ENCODE data around the gene PSMB5. TPM values are rescaled to one million over a fixed set of nuclear protein-coding genes. Genes with fewer than 3 reads are reported as not detected.

PSMB5 gene
- polyA plus RNA-seq, 1 donor from 2014 or later: 147 TPM

- Histone ChIP-seq H3K9ac (ENCODE audit: low read length) (no peak overlapping the region), H3K79me2 (replicated peaks; ENCODE audit: insufficient read depth, low read length) (no peaks in the 10 kb centered on the region), H3F3A (ENCODE audit: insufficient read depth, low read length, poor library complexity, severe bottlenecking) (no peaks in the 10 kb centered on the region), H4K20me1 (ENCODE audit: insufficient read depth) (no peaks in the 10 kb centered on the region), H3K27me3 (ENCODE audit: insufficient read depth, low read depth, low read length) (no peaks in the 10 kb centered on the region), H2AFZ (ENCODE audit: low read depth, low read length) (no peak overlapping the region), H3K9me2 (ENCODE audit: insufficient read depth, low read length) (no peaks in the 10 kb centered on the region), H3K27ac (ENCODE audit: low read length) (no peak overlapping the region), H3K4me2 (ENCODE audit: low read length) (no peak overlapping the region), H3K9me3 (ENCODE audit: low read length) (no peaks in the 10 kb centered on the region), H3K4me3 (ENCODE audit: low read length) (no peak overlapping the region), H3K36me3 (ENCODE audit: insufficient read depth, low read length) (no peaks in the 10 kb centered on the region)
- TF ChIP-seq RAD21 (conservative IDR thresholded peaks at IDR 0.05) (no peak), MXI1 (conservative IDR thresholded peaks at IDR 0.05; ENCODE audit: poor library complexity, severe bottlenecking) (no peak), SMC3 (conservative IDR thresholded peaks at IDR 0.05; ENCODE audit: poor library complexity) (no peak), EZH2 (IDR thresholded peaks at IDR 0.05; ENCODE audit: borderline replicate concordance, insufficient read depth, low read length, poor library complexity, severe bottlenecking) (no peak), TAF1 (IDR thresholded peaks at IDR 0.05; ENCODE audit: low read depth) (no peak), POLR2AphosphoS5 (IDR thresholded peaks at IDR 0.05) (no peak), CTCF (IDR thresholded peaks at IDR 0.05; ENCODE audit: poor library complexity, severe bottlenecking) (no peak), EP300 (conservative IDR thresholded peaks at IDR 0.05; ENCODE audit: poor library complexity, severe bottlenecking) (no peak)
- TF ChIP-seq, protein P1, sequence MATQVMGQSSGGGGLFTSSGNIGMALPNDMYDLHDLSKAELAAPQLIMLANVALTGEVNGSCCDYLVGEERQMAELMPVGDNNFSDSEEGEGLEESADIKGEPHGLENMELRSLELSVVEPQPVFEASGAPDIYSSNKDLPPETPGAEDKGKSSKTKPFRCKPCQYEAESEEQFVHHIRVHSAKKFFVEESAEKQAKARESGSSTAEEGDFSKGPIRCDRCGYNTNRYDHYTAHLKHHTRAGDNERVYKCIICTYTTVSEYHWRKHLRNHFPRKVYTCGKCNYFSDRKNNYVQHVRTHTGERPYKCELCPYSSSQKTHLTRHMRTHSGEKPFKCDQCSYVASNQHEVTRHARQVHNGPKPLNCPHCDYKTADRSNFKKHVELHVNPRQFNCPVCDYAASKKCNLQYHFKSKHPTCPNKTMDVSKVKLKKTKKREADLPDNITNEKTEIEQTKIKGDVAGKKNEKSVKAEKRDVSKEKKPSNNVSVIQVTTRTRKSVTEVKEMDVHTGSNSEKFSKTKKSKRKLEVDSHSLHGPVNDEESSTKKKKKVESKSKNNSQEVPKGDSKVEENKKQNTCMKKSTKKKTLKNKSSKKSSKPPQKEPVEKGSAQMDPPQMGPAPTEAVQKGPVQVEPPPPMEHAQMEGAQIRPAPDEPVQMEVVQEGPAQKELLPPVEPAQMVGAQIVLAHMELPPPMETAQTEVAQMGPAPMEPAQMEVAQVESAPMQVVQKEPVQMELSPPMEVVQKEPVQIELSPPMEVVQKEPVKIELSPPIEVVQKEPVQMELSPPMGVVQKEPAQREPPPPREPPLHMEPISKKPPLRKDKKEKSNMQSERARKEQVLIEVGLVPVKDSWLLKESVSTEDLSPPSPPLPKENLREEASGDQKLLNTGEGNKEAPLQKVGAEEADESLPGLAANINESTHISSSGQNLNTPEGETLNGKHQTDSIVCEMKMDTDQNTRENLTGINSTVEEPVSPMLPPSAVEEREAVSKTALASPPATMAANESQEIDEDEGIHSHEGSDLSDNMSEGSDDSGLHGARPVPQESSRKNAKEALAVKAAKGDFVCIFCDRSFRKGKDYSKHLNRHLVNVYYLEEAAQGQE (IDR thresholded peaks at IDR 0.05; ENCODE audit: borderline replicate concordance): no peak
These were observed 36.9 kb downstream of the PSMB5 start for GRCh38 chr14:22997676-22998323.

DNA sequence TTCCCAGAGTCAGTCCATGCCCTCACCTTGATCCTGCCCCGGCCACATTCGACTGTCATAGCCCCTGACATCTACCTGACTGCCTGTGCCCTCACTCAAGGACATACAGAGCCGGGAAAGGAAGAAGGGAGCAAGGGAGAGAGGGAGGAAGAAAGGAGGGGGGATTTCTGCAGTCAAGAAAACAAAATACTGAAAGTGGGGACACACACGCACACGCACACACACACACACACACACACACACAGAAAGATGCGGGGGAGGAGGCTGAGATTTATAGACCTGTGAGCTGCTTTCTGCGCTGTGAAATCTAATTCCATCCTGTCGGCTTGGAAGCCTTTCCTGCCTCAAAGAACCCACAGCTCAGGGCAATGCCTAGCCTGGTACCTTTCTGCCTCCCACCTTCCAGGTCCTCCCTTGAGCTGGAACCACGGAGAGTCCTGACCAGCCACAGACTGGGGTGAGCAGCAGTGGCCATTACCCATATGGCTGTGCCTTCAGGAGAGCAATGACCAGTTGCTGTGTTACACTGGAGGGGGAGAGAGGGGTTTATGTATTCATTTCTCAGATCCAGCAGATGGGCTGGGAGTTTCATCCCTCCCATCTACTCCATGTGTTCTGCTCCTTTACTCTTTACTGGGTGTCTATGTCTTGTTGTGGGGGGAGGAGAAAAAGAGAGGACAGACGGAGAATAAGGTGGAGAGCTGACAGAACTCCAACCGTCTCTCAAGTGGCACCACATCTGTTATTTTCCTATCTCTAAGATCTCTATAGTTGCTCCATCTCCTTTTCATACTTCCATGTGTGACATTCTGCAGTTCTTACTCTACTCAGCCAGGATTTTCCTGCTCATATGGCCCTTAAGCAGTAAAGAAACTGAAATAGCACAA, 37.7 kb downstream of the PSMB5 start:
- Histone ChIP-seq H3K27ac (ENCODE audit: low read length) (no peak overlapping the region), H3K9ac (ENCODE audit: low read length) (no peak overlapping the region), H3K4me3 (ENCODE audit: low read length) (no peak overlapping the region)

More for the DNA sequence above, 37.7 kb downstream of the PSMB5 start:
- no peak for TF ChIP-seq MXI1 (conservative IDR thresholded peaks at IDR 0.05; ENCODE audit: poor library complexity, severe bottlenecking)
- no peak for TF ChIP-seq EP300 (conservative IDR thresholded peaks at IDR 0.05; ENCODE audit: poor library complexity, severe bottlenecking)
- TF ChIP-seq EZH2 (IDR thresholded peaks at IDR 0.05; ENCODE audit: borderline replicate concordance, insufficient read depth, low read length, poor library complexity, severe bottlenecking): no peak
- TF ChIP-seq POLR2AphosphoS5 (IDR thresholded peaks at IDR 0.05): no peak
- Histone ChIP-seq H3F3A (ENCODE audit: insufficient read depth, low read length, poor library complexity, severe bottlenecking) (no peaks in the 10 kb centered on the region), H4K20me1 (ENCODE audit: insufficient read depth) (no peaks in the 10 kb centered on the region), H3K4me2 (ENCODE audit: low read length) (no peak overlapping the region), H3K79me2 (replicated peaks; ENCODE audit: insufficient read depth, low read length) (no peaks in the 10 kb centered on the region), H3K36me3 (ENCODE audit: insufficient read depth, low read length) (no peaks in the 10 kb centered on the region), H3K27me3 (ENCODE audit: insufficient read depth, low read depth, low read length) (no peaks in the 10 kb centered on the region), H3K9me2 (ENCODE audit: insufficient read depth, low read length) (no peaks in the 10 kb centered on the region), H2AFZ (ENCODE audit: low read depth, low read length) (no peak overlapping the region), H3K9me3 (ENCODE audit: low read length) (no peaks in the 10 kb centered on the region)
